ENCODE data around the gene SELENON.
A peak's percentile ranks its signal among the peaks of the same experiment; 100 is the strongest.

Gene SELENON

DNA sequence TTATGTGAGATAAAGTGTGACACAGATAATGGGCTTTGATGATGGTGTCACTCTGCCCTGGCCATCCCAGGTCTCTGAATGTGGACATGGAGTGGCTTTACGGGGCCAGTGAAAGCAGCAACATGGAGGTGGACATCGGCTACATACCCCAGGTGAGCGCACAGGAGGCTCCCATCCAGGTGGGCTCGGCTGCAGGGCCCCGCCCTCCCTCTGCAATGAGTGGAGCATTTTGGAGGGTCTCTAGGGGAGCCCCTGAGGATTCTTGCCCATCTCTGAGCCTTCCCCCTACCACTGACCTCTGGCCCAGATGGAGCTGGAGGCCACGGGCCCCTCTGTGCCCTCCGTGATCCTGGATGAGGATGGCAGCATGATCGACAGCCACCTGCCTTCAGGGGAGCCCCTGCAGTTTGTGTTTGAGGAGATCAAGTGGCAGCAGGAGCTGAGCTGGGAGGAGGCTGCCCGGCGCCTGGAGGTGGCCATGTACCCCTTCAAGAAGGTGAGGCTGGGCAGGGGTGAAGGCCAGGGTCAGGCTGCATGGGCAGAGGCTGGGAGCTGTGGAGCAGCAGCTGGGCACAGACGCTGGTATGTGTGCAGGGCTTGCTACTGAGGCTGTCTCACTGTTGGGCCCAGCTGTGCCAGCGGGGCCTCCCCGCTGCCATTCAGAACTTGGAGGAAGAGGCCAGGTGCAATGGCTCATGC, 11.5 kb downstream of the SELENON start:
- no peak for DNase-seq

GRCh38 chr1:25813071-25813733, 13.2 kb downstream of the SELENON start:
- DNase-seq: no peak

DNA sequence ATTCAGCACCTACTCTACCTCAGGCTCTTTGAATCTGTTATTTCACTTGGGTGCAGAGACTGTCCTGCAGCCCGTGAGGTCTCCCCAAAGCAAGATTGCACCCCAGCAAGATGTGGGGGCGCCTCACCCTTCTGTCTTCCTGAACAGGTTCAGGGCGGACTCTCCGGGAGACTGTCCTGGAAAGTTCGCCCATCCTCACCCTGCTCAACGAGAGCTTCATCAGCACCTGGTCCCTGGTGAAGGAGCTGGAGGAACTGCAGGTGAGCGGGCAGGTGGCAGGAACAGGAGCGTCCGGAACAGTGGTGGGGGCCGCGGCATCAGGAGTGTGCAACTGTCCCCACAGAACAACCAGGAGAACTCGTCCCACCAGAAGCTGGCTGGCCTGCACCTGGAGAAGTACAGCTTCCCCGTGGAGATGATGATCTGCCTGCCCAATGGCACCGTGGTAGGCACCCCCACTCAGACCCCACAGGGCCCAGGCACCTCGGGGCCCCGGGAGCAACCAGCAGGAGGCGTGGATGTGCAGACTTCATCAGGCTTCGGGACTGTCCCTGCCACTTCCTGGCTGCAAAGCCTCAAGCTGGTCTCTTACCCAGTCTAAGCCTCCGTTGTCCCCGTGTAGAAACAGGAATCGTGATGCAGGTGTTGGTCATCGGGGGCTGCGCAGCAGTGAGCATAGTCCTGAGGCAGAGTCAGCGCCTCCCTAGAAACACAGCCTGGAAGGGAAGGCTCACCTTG, 13.9 kb downstream of the SELENON start:
- no peak for DNase-seq

- DNase-seq: no peak
Observed at GRCh38 chr1:25814549-25815087, 14.6 kb downstream of the SELENON start.

DNA sequence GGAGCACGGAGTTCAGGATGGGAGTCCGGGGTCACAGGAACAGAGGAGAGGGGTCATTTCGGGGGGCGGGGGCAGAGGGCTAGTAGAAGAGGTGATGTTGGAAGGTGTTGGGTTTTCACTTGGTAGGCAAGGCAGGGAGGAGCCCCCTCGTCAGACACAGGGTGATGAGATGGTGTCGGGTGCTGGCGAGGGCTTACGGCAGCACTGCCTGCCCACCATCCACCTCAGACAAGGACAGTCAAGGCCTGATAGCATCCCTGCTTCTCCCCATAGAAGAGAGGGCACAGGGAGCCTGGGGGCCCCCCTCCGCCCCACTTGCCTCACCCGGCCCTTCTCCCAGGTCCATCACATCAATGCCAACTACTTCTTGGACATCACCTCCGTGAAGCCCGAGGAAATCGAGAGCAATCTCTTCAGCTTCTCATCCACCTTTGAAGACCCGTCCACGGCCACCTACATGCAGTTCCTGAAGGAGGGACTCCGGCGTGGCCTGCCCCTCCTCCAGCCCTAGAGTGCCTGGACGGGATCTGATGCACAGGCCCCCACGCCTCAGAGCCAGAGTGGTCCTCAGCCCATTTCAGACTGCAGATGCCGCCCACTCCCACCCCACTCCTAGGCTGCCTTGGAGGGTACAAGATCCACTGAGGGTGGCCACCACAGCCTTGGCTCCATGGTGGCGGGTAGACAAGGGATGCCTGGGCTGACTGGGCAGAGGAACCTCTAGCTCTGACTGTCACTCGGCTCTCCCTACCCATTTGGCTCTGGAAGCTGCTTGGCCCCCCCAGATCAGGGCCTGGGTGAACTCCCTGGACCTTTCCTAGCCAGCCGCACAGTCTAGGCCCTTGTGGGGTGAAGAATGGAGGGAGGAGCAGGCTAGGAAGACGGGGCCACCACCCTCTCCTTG, 15.5 kb downstream of the SELENON start:
- no peak for DNase-seq

GRCh38 chr1:25816112-25816718, 16.2 kb downstream of the SELENON start:
- no peak for DNase-seq

- no peak for DNase-seq
Observed at GRCh38 chr1:25817840-25818501, 18.0 kb downstream of the SELENON start.

DNA sequence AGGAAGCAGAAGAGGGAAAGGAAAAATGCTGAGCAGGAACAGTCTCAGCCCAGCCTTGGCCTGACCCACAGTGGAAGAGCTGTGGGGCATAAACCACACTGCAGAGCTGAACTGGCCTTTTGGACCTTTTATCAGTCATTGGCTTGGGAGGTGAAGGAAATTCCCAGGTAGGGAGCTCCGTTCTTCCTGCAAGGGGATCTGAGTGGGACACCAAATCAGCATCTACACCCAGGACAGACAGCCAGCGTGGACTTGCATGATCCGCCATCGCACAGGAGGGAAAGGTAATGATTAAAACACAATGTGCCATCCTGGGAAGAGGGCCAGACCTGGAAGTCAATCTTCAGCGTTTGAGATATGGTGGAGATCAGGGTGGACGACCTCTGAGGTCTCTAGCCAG, 18.6 kb downstream of the SELENON start:
- DNase-seq: no peak

- peak; percentile 89 for DNase-seq
Observed at GRCh38 chr1:25819491-25820246, 19.7 kb downstream of the SELENON start, which contains the start of gene MTFR1L. TSS of gene MTFR1L (plus strand) at chr1:25819954. CDS start at chr1:25823105, 3,151 bp downstream.

DNA sequence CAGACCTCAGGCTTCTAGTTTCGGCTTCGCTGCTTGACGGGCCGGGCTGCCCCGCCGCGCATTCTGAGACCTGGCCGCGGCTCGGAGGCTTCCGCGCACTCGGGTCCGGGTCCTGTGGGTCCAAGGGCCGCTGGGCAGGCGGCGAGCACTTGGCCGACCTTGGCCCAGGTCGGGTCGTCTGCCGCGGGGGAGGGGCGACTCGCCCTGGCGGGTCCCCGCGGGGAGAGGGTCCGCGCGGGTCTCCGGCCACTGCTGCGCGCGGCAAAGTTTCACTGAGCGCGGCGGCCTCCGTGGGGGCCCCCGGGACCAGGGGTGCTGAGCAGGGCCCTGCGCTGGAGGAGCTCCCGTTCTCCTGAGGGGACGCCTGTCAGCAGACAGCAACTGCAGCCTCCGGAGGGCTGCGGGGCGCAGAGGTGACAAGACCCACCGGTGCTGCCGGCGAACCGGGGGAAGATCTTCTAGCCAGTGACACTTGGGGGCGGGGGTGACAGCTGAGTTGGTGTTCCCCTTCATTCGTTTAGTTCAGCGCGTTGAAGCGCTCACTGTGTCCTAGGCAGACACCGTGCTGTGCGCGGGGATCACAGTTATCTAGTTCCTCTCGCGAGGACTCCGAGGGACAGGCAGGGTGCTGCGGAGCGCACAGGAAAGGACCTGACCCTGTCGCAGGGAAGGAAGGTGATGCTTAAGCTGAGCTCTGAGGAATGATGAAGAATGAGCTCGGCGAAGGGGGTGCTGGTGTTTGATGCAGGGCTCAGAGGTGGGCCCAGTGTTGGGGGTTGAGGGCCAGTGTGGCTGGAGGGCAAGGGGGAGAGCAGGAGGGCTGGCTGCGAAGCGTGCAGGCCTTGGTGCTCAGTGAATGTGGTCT, 20.5 kb downstream of the SELENON start:
- peak; percentile 77 for DNase-seq

GRCh38 chr1:25821112-25821476, 21.1 kb downstream of the SELENON start:
- no peak for DNase-seq

GRCh38 chr1:25821630-25822091, 21.7 kb downstream of the SELENON start:
- DNase-seq: no peak

DNA sequence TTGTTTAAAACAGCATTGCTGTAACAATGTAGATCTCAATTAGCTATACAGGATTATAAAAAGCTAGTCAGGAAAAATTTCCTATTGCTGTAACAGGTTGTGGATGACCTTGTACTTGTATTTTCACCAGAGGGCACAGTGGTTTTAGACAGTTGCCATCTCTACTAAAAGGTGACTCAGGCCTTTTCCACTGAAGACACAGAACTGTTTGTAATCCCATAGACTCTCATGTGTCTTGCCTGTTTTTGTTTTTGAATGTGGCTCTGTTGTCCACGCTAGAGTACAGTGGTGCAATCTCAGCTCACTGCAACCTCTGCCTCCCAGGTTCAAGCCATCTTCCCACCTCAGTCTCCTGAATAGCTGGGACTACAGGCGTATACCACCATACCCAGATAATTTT, 25.6 kb downstream of the SELENON start:
- no peak for DNase-seq

DNA sequence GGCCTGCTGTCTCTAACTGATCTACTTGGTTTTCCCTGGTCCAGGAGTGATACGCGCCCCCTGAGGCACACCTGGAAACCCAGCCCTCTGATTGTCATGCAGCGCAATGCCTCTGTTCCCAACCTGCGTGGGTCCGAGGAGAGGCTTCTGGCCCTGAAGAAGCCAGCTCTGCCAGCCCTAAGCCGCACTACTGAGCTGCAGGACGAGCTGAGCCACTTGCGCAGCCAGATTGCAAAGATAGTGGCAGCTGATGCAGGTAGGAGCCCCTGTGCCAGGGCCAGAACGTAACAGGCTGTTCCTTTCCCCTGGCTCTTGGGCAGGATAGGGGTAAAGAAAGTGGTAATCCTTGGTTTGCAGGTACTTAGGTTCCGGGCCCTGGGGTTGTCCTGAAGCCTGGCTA, 26.6 kb downstream of the SELENON start:
- DNase-seq: no peak

GRCh38 chr1:25828491-25828890, 28.5 kb downstream of the SELENON start:
- DNase-seq: no peak

DNA sequence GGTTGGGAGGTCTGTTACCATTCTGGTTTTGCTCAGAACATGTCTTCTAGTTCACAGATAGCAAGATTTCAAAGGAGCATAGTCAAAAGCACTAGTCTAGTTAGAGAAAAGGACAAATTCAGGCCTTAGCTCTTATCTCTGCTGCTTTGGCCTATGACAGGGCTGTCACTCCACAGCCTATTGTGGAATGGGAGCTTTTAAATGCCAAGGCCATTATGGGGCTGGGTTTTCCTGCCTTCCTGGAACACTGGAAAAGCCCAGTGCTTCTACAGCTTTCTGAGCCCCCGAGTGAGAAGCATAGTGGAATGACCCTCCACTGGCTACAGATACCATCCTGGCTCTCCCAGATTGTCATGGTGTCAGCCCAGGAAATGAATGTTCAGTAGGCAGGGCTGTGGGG, 29.1 kb downstream of the SELENON start:
- DNase-seq: no peak

DNA sequence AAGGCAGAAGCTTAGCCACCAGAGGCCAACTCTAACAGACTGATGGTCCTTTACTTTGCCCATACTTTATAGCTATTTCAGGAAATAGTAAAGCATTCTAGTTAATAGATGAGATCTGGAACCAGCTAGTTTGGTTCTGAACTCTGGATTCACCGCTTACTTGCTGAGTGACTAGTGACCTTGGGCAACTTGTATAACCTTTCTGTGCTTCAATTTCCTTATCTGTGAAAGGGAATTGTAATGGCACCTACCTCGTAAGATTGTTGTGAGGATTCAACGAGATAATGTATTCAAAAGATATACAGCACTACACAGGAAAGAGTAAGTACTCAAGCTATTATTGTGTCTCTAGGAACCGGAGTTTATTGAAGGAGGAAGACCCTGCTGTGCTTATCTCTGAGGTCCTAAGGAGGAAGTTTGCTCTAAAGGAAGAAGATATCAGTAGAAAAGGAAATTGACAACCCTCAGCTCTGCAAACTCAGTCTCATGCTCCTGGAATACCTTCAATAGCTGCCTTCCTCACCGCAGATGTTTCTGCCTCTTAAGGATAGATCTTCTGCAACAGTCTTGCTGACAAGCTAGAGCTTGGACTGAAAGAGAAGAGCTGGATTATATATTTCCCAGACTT, 31.7 kb downstream of the SELENON start:
- DNase-seq: no peak

- DNase-seq: no peak
Observed at GRCh38 chr1:25832336-25833037, 32.5 kb downstream of the SELENON start.

- no peak for DNase-seq
Observed at GRCh38 chr1:25833158-25833557, 33.2 kb downstream of the SELENON start.

Data from CD4-positive, alpha-beta T cell treated with Interferon gamma for 1 hour (primary cell).